Measurements from ENCODE around the gene MBNL1.
"Not testable (repeated sequence)": the region's sequence is repeated elsewhere in the genome, so short reads cannot be mapped to it uniquely, and the experiment has no call there.

Gene MBNL1

GRCh38 chr3:152382312-152383135 lies 113.8 kb downstream of the MBNL1 start:
- no peak for DNase-seq

GRCh38 chr3:152383136-152383606 lies 114.4 kb downstream of the MBNL1 start:
- DNase-seq = no peak

- DNase-seq = no peak
These were observed 115.7 kb downstream of the MBNL1 start for GRCh38 chr3:152384412-152384811.

- peak in 1 of 2 experiments; percentile 38 for DNase-seq
These were observed 117.0 kb downstream of the MBNL1 start for GRCh38 chr3:152385761-152386160.

DNA sequence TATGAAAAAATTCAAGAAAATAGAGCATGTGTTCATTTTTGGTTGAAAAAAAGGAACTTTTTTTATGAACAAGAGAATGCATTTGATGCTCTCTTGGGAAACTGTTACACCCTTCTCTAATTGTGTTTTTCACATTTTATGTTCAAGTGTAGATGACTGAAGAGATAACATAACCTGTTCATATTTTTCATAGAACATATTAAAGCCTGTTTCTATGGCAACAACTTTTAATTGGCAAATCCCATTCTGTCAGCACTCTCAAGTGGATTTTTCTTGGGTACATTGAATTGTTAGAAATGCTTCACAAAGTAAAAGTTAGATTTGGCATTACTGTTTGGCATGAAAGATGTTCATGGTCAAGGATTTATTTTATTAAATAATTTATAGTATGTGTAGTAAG lies 117.5 kb downstream of the MBNL1 start:
- DNase-seq = peak; percentile 26 to 63

DNA sequence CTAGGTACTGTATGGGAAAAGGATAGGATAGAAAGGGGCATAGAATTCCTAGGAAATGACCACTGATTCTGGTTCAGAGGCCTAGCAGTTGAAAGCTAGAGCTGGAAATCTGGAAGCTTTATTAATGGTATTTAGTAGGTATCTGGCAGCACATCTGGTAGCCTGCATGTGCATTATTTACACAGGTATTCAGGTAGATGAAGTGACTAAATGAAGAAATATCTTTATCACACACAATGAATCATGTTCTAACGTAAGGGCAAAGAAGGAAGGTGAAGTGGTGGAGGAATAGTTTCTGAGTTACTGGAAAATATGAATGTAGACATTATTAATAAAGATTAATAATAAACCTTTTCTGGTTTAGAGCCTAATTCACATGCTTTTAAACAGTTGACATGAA lies 119.9 kb downstream of the MBNL1 start:
- no peak for DNase-seq

- DNase-seq = no peak
These were observed 120.7 kb downstream of the MBNL1 start for GRCh38 chr3:152389316-152389934.

DNA sequence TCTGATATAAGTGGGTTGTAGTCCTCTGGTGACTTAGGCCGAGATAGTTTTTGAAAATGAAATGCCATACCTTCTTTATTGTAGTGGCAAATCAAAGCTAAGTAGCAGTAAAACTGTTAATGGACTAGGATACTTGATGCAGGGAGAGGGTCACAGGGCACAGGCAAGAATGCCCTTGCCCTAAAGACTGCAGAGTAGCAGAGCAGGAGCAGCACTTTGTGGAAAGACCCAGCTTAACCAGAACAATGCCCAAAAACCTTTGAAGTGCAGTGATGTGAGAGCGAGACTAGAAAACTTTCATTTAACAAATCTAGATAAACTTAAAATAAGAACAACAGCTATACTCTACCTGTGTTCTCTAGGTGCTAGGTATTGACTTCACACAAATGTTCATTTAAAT lies 121.9 kb downstream of the MBNL1 start:
- no peak for DNase-seq

- no peak for DNase-seq
These were observed 122.9 kb downstream of the MBNL1 start for GRCh38 chr3:152391671-152392070.

GRCh38 chr3:152392272-152392880 lies 123.6 kb downstream of the MBNL1 start:
- no peak for DNase-seq

GRCh38 chr3:152394246-152394645 lies 125.5 kb downstream of the MBNL1 start:
- no peak for DNase-seq

- no peak for DNase-seq
These were observed 127.0 kb downstream of the MBNL1 start for GRCh38 chr3:152395764-152396163.

GRCh38 chr3:152396867-152397266 lies 128.1 kb downstream of the MBNL1 start:
- DNase-seq = no peak

DNA sequence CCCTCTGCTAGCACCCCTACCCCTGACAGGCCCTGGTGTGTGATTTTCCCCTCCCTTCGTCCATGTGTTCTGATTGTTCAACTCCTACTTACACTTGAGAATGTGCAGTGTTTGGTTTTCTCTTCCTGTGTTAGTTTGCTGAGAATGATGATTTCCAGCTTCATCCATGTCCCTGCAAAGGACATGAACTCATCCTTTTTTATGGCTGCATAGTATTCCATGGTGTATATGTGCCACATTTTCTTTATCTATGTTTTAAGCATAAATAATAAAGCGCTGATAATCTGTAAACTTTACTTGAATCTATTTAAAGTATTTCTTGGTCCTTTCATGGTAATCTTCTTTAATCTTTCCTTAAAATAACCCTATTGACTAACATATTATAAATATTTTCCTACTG lies 128.6 kb downstream of the MBNL1 start:
- DNase-seq = not testable (repeated sequence)

DNA sequence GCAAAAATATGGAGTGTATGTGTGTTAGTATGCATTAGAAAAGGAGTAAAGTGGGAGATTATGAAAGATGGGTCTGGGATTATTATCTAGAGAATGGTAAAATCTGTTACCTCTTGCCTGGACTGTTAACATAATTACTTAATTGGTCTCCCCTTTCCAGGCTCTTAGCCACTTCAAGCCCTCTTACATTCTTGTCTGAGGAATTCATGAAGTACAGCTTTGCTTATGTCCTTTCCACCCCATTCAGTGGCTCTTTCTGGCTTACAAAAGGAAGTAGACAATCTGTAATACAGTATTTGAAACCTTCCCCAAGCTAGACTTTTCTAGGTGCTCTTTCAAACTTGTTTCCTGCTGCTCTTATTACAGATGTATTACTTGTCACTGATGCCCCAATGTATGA lies 129.8 kb downstream of the MBNL1 start:
- peak; percentile 80 to 97 for DNase-seq

DNA sequence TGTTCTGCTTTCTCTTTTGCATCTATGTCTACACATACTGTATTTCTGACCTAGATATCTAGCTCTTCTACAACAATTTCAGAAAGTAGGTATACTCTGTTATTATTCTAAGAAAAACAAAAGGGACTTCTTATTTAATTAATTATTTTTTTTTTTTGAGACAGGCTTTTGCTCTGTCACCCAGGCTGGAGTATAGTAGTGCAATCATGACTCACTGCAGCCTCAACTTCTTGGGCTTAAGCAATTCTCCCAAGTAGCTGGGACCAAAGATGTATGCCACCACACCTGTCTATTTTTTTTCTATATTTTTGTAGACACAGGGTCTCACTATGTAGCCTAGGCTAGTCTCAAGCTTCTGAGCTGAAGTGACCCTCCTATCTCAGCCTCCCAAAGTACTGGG lies 130.6 kb downstream of the MBNL1 start:
- DNase-seq = no peak

DNA sequence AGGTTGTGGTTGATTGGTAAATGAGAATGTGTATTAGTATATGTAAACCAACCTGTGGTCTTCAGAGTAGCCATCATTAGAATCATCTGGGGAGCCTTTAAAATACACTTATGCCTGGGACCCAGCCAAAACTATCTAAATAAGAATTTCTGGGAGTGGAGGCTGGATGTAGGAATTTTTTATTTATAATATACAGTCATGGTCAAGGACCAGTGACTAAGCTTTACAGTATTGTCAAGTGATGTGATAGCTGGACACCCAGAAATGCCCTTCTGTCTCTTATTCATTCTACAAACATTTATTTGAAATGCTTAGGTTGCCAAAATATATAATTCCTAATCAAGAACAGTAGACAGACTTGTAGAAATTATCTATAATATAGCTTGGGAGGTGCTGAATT lies 132.2 kb downstream of the MBNL1 start:
- no peak for DNase-seq

DNA sequence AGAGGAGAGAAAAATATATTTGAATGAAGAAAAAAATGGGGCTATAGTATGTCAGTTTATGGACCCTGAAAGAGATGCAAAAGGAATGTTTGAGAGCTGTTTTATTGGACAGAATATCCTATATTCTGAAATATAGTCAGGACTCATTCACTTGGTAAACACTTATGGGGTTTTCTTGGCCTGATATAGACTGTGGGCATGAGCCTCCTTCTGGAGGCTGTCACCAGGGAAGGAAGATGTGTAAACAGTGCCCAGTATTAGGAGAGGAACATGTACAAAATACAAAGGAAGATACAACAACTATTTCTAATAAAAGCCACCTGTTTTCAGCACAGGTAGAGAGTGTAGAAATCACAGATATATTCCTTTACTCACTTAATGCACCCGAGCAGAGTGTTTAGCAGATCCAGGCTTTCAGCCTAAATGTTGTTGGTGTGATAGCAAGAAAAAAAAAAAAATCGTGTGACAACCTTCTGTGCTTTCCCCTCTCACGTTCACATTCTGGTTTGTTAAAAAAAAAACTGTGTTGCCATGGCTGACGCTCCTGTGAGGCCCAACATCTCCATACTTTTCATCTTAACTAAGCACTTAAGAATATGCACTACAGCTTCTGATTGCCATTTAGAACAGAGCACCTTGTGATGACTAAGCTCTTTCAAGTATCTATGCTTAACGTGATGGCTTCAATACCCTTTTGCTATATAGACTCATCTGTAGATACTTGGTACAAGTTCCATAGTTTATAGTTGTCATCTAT lies 134.1 kb downstream of the MBNL1 start:
- DNase-seq = peak; percentile 29 to 69

- no peak for DNase-seq
These were observed 134.9 kb downstream of the MBNL1 start for GRCh38 chr3:152403632-152404066.

GRCh38 chr3:152404976-152405375 lies 136.2 kb downstream of the MBNL1 start:
- DNase-seq = no peak

- DNase-seq = peak in 1 of 2 experiments; percentile 54
These were observed 137.4 kb downstream of the MBNL1 start for GRCh38 chr3:152405915-152406802.

DNA sequence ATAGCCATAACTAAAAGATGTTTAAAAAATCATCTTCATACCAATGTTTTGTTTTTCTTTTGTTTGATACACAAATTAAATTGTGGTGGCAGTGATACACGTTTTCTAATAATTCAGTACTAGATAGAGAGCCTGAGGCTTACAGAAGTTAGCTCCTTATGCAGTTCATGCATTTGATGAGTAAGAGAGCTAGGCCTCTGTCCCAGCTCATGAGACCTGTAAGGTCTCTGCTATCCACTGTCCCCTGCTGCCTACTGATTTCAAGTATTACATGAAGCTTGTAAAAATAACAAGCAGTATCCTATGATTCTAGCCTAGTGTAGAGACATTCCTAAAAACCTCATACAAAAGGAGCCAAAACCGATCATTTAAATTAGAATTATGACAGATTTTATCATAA lies 144.5 kb downstream of the MBNL1 start:
- DNase-seq = no peak
